ENCODE measurements around the gene BRINP1. TPM values are rescaled to one million over a fixed set of nuclear protein-coding genes. Genes with fewer than 3 reads are reported as not detected.

BRINP1 gene
- total RNA-seq, 4 donors from 2014 or later, result 0.11 to 4.3 (median 0.78) TPM

DNA sequence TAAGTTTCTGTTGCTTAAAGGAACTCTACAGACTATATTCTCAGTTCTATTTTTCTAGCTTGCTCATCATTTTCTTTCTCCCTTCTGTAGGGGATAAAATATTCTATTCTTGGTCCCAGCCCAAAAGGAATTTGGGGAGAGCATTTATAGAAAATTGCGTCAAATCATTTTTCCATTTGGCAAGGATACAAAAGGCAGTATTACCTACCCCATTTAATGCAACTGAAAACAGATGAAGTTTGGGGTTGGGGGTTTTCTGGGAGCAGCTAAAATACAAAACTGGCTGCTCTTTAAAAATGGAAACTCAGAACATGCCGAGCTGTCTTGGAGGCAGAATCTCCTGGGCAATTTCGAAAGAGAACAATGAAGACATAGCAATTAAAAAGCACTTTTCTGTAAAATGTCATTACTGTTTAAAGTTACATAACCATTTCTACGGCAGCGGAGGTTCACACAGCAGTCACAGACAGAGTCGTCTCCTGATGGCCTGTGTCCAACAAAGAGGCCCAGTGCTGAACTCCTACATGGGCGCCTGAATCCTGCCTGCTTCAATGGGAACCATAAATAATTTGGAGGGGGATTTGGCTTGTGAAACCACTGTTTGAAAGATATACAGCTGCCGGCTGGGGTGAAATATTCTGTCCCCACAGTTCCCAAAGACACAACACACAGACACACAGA is 152.4 kb downstream of the BRINP1 start:
- DNase-seq, result no peak
- no peak overlapping the region for H3K4me3 ChIP-seq

DNA sequence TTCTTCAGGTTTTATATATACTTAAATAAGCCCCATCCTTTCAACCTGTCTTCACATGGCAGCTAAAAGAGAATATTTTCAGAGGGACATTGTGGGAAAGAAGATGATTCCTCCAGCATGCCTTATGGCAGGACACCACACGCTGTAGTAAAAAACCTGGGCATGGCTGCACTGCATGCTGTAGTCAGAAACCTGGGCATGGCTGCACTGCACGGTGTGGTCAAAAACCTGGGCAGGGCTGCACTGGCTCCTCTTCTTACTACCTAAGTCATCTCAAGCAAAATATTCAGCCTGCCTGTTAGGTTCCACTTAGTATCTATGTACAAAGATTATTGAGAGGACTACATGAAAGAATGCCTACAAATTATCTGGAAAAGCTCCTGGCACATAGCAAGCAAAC is 153.6 kb downstream of the BRINP1 start:
- H3K9me3 ChIP-seq, result no peaks in the 10 kb centered on the region
- H3K27ac ChIP-seq, result no peak overlapping the region
- H3K36me3 ChIP-seq, result no peaks in the 10 kb centered on the region
- H3K4me1 ChIP-seq, result peaks cover 0 to 5% (median 0%) of the 10 kb centered on the region in 3 donors
- H3K4me3 ChIP-seq, result no peak overlapping the region
- TF ChIP-seq POLR2A (IDR thresholded peaks at IDR 0.05), result no peak
- TF ChIP-seq, protein P1, sequence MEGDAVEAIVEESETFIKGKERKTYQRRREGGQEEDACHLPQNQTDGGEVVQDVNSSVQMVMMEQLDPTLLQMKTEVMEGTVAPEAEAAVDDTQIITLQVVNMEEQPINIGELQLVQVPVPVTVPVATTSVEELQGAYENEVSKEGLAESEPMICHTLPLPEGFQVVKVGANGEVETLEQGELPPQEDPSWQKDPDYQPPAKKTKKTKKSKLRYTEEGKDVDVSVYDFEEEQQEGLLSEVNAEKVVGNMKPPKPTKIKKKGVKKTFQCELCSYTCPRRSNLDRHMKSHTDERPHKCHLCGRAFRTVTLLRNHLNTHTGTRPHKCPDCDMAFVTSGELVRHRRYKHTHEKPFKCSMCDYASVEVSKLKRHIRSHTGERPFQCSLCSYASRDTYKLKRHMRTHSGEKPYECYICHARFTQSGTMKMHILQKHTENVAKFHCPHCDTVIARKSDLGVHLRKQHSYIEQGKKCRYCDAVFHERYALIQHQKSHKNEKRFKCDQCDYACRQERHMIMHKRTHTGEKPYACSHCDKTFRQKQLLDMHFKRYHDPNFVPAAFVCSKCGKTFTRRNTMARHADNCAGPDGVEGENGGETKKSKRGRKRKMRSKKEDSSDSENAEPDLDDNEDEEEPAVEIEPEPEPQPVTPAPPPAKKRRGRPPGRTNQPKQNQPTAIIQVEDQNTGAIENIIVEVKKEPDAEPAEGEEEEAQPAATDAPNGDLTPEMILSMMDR (IDR thresholded peaks at IDR 0.05), result no peak
- 69% methylated on average over 2 of the region's 2 CpGs; no CpG with 5 or more reads in 1 of the 2 donors for WGBS, 2 donors
- intact Hi-C loops (cut with DNase I), result no loop called here
- DNase-seq, result no peak
- H3K27me3 ChIP-seq, result no peaks in the 10 kb centered on the region

More for the DNA sequence above, 152.4 kb downstream of the BRINP1 start:
- H3K36me3 ChIP-seq, result no peaks in the 10 kb centered on the region
- H3K27me3 ChIP-seq, result no peaks in the 10 kb centered on the region
- TF ChIP-seq, protein P1 (IDR thresholded peaks at IDR 0.05), result no peak
- TF ChIP-seq POLR2A (IDR thresholded peaks at IDR 0.05), result no peak
- 47 to 52% methylated on average over 6 to 8 of the region's 8 CpGs for WGBS, 2 donors
- H3K4me1 ChIP-seq, result peaks cover 0 to 5% (median 0%) of the 10 kb centered on the region in 3 donors
- intact Hi-C loops (cut with DNase I), result no loop called here
- H3K9me3 ChIP-seq, result no peaks in the 10 kb centered on the region
- H3K27ac ChIP-seq, result no peak overlapping the region

DNA sequence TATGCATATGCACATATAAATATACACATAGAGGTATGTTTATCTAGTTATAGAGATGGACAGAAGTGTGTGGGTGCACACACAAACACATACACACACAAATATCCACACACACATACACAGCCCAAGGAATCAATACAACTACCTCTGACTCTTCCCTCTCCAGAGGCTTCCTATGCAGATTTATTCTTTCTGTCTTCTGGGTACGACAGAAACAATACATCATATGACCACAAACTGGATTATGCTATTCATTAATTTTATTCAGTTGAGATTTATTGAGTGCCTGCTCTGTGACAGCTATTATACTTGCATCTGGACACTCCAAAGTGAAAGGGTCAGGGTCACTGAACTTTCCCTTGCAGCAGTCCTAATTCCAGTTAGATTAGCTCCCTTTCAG is 155.8 kb downstream of the BRINP1 start:
- H3K27me3 ChIP-seq, result no peaks in the 10 kb centered on the region
- no peak for DNase-seq
- no peaks in the 10 kb centered on the region for H3K9me3 ChIP-seq
- peaks cover 0 to 5% (median 0%) of the 10 kb centered on the region in 3 donors for H3K4me1 ChIP-seq
- WGBS, 2 donors, result 25 to 37% methylated on average over 1 of the region's 1 CpG
- no peaks in the 10 kb centered on the region for H3K36me3 ChIP-seq
- TF ChIP-seq POLR2A (IDR thresholded peaks at IDR 0.05), result no peak
- TF ChIP-seq, protein P1 (IDR thresholded peaks at IDR 0.05), result no peak
- H3K27ac ChIP-seq, result no peak overlapping the region
- no peak overlapping the region for H3K4me3 ChIP-seq
- intact Hi-C loops (cut with DNase I), result no loop called here

DNA sequence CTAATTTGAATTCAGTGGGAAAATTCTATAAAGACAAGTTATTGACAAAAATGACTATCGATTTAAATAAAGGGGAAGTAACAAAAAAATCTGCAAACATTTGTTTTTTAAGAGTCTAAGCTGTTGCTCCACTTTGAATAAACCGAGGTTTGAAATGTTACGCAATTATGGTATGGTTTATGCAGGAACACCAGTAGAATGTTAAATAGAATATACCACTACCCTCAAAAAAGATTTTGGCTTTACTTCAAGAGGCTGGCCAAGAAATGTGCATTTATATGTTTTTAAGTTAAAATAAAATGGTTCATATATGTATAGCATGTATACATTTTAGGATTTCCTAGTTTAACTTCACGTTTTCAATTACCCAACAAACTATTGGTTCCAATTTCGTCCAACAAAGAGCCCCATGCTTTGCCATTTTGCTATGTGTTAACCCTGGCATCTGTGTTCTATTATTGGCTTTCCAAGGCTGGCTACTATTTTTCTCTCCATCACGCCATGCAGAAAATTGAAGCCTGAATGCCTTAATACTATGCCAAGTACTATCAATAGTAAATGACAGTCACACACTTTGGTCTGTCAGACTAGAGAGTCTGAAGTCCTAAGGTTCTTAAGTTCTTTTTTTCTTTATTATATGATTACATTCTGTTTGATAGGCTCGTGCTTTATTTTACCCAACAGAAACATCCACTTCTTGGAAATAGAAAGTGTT is 171.2 kb downstream of the BRINP1 start:
- 77 to 79% methylated on average over 7 of the region's 7 CpGs for WGBS, 2 donors
- H3K4me1 ChIP-seq, result no peaks in the 10 kb centered on the region
- no peaks in the 10 kb centered on the region for H3K9me3 ChIP-seq
- H3K4me3 ChIP-seq, result no peak overlapping the region
- no peak overlapping the region for H3K27ac ChIP-seq
- TF ChIP-seq, protein P1 (IDR thresholded peaks at IDR 0.05), result no peak
- TF ChIP-seq POLR2A (IDR thresholded peaks at IDR 0.05), result no peak
- H3K36me3 ChIP-seq, result no peaks in the 10 kb centered on the region
- H3K27me3 ChIP-seq, result no peaks in the 10 kb centered on the region
- no peak for DNase-seq
- intact Hi-C loops (cut with DNase I), result no loop called here

DNA sequence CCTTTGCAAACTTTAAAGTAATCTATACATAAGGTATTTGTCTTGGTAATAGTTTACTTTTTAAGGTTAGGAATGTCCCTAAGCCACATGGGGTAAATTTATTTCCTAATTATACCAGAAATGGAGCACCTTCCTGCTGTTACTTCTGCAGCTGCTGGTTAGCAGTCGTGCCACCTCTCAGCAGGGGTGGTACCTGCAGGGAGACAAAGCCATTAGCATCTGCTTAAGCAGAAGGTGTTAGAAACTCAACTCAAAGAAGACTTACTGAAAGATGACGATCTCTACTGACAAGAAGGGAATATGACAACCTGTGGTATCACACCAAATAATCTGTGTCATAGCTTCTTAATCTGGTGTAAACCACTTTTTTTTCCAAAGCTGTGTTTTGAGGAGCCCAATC is 173.7 kb downstream of the BRINP1 start:
- TF ChIP-seq, protein P1 (IDR thresholded peaks at IDR 0.05), result no peak
- Histone ChIP-seq H3K27me3 (no peaks in the 10 kb centered on the region), H3K4me1 (no peaks in the 10 kb centered on the region), H3K9me3 (no peaks in the 10 kb centered on the region), H3K36me3 (no peaks in the 10 kb centered on the region), H3K27ac (no peak overlapping the region), H3K4me3 (no peak overlapping the region)
- intact Hi-C loops (cut with DNase I), result no loop called here
- no peak for DNase-seq
- WGBS, 2 donors, result 20 to 45% methylated on average over 2 of the region's 2 CpGs
